ENCODE data around the gene PXDN.

PXDN gene

DNA sequence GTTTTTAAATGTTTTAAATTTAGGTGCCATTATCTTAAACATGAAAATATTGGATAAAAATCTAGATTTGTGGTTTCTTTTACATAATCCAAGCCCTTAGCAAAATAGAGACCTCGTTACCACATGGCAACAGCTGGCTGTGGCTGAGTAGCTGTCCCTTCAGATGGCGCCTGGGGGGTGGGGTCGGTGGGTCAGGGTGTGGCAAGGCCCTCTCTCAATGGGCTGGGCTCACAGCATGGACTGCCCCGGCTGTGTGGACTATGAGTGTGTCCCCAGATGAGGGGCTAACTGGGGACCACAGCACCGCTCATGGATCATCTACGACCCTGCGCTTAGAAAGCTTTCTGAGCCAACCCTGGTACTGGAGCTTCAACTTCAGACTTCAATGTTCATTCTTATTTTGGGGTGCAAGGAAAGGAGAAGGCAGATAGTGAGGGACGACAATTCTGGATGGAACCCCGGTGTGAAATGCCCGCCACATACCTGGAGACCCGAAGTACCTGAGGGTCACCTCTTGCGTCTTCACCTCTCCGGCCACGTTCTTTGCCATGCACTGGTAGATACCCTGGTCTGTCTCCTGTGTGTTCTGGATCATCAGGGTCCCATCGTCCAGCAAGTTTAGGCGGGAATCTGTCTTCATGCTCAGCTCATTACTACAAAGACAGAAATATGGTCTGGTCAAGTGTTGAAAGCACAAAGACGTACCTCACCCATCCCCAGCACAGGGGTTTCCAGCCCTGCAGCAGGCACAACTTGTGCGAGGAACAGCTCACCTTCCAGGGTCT, 71.0 kb downstream of the PXDN start:
- DNase-seq (ENCODE audit: low read depth in 1 of 2, low spot score in 1 of 2) = no peak

- no peak for DNase-seq (ENCODE audit: low read depth in 1 of 2, low spot score in 1 of 2)
Measured at GRCh38 chr2:1672738-1673137, 71.6 kb downstream of the PXDN start.

- no peak for DNase-seq (ENCODE audit: low read depth in 1 of 2, low spot score in 1 of 2)
Measured at GRCh38 chr2:1671916-1672315, 72.4 kb downstream of the PXDN start.

- no peak for DNase-seq (ENCODE audit: low read depth in 1 of 2, low spot score in 1 of 2)
Measured at GRCh38 chr2:1670636-1671035, 73.7 kb downstream of the PXDN start.

DNA sequence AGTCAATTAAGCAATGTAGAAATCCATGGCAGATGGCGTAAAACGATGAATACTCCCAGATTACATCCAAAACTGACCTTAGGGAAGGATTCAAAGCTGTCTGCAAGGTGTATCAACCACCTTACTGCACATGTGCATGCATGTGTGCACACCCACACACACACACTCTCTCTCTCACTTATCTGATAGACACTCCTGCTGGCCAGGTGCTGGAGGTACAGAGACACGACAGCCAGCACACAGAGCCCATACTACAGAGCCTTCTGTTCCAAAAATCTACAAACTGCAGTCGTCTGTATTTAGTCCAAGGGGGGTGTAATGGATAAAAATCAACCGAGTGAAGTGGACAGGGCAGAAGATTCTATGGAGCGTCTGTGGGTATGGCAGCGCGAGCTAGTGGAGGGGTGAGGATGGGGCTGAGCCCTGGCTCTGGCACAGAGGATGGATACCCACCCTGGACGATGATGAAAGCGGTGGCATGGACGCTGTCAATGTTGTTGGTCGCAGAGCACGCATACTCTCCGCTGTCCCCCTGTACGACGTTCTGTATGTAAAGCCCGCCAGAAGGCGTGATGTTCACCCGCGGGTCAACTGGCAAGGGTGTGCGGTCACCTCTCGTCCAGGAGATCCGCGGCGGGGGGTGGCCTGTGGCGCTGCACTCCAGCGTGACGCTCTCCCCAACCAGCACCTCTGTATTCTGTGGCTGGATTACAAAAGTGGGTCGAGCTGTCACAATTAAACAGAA, 78.4 kb downstream of the PXDN start:
- no peak for DNase-seq (ENCODE audit: low read depth in 1 of 2, low spot score in 1 of 2)

DNA sequence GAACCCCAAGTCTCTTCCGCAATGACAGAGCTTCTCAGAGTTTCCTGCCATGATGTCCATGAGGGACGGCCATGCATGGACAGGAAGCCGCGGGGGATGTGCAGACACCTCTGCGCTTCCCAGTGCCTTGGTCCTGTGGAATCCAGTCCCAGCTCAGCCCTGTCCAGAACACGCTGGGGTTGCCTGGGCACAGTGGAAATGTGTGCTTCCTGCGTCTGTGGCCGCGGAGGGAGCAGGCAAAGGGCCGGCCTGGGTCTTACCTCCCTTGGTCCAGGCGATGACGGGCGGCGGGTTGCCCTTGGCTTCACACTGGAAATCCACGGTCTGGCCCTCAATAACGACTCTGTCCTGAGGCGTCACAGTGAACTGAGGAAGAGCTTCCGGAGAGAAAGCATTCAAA, 79.6 kb downstream of the PXDN start:
- DNase-seq (ENCODE audit: low read depth in 1 of 2, low spot score in 1 of 2) = no peak

GRCh38 chr2:1664076-1664605, 80.2 kb downstream of the PXDN start:
- no peak for DNase-seq (ENCODE audit: low read depth in 1 of 2, low spot score in 1 of 2)

DNA sequence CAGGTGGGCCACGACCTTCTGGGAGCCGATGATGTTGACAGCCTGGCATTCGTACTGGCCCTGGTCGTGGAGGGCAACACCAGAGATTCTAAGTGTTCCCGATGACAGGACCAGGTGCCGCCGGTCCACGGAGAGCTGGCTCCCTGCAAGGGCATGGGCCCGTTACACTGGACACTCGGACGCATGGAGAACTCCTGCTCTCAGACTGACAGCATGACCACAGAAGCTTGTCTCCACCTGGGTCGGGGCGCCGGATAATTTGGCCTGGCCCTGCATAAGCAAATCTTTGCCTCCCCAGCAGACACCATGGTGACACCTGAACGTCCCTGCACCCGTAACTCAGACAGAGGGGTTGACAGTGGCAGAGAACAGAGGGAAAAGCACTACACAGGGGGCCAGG, 80.7 kb downstream of the PXDN start:
- no peak for DNase-seq (ENCODE audit: low read depth in 1 of 2, low spot score in 1 of 2)

- no peak for DNase-seq (ENCODE audit: low read depth in 1 of 2, low spot score in 1 of 2)
Measured at GRCh38 chr2:1662606-1663180, 81.6 kb downstream of the PXDN start.

- DNase-seq (ENCODE audit: low read depth in 1 of 2, low spot score in 1 of 2) = no peak
Measured at GRCh38 chr2:1661891-1662605, 82.3 kb downstream of the PXDN start.

- no peak for DNase-seq (ENCODE audit: low read depth in 1 of 2, low spot score in 1 of 2)
Measured at GRCh38 chr2:1660656-1661640, 83.4 kb downstream of the PXDN start.

- DNase-seq (ENCODE audit: low read depth in 1 of 2, low spot score in 1 of 2) = no peak
Measured at GRCh38 chr2:1659951-1660565, 84.3 kb downstream of the PXDN start.

DNA sequence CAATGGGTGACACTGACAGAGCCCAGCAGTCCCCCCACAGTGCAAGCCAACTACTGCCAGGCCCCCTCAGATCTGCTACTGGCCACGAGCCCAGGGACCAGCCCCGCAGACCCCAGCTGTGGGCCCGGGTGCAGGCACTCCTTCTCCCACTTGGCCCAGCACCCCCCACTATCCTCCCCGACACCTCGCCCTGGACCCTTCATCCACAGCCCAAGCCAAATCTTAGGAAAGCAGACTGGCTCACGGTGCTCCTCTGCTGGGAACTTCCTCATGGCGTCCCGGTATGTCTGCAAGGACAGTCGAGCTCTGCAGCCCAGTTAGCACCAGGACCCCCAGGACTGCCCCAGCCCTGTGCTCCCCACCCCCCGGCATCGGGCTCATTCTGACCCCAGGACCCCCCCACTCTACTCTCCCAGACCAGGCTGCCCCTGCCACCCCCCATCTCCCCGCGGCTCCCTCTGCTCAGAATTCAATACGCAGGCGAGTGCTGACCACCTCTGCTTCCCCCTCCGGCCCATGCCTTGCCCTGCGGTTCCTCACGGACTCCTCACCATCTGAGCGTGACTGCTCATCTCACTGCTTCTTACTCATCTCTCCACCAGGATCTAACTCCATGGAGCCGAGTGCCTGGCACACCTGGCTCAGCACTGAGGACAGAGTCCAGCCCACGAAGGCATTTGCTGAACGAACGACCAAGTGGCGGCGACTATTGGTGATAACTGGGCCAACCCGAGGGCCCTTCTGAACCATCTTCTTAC, 85.7 kb downstream of the PXDN start:
- DNase-seq (ENCODE audit: low read depth in 1 of 2, low spot score in 1 of 2) = no peak

GRCh38 chr2:1656961-1657841, 87.1 kb downstream of the PXDN start:
- no peak for DNase-seq (ENCODE audit: low read depth in 1 of 2, low spot score in 1 of 2)

DNA sequence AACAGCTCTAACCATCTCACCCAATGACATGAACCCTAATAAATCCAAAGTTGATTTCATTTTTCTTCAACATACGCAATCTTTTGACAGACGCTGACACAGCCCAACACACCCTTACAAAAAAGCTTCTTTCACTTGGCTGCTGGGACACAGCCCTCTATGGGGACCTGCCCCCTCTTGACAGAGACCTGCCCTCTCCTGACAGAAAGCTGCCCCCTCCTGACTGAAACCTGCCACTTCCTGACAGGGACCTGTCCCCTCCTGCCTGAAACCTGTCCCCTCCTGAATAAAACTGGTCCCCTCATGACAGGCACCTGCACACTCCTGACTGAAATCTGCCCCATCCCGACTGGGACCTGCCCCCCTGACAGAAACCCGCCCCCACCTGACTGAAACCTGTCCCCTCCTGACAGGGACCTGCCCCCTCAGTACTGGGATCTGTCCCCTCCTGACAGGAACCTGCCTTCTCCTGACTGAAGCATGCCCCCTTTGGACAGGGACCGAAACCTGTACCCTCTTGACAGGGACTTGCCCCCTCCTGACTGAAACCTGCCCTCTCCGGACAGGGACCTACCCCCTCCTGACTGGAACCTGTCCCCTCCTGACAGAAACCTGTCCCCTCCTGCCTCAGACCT, 87.9 kb downstream of the PXDN start:
- DNase-seq (ENCODE audit: low read depth in 1 of 2, low spot score in 1 of 2) = no peak

GRCh38 chr2:1655461-1655860, 88.9 kb downstream of the PXDN start:
- DNase-seq (ENCODE audit: low read depth in 1 of 2, low spot score in 1 of 2) = no peak

DNA sequence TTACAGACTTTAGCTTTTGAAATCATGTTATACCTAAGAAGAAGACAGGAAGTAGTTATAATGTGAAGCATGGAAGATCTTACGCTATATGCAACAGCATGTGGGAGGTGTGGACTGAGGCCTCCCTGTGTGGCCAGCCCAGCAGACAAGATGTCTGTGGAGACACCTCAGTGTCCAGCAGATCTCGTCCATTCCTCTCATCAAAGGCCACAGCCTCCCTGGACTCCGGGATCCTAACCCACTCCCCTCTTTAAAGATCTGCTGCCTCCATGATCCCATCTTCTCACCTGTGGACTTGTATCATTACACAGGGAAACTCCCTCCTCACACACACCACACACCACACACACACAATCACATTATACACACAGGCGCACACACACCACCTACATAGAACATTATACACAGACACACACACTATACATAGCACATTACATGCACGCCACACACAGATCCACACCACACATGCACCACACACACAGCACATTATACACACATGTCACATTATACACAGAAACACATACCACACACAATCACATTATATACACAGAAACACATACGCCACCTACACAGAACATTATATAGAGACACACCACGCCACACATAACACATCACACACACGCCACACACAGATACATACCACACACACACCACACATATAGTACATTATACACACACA, 89.5 kb downstream of the PXDN start:
- no peak for DNase-seq (ENCODE audit: low read depth in 1 of 2, low spot score in 1 of 2)
